ENCODE measurements around the gene KIAA2012.

Gene KIAA2012

DNA sequence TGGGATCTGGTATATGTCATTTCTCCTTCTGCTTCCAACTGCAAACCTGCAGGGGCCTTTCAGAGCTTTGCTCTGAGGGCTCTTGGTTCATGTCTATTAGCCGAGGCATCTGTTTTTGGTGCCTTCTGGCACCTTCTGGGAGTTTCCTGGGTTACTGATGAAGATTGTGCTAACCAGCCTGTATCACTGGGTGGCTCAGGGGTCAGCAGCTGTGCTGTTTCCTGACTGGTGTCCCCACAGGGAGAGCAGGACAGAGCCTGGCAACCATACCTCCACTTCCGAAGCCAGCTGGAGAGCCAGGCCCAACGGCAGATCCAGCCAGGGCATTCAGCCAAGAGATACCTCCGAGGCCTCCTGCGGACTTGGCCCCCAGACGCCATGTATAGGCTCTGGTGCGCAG lies 17.5 kb downstream of the KIAA2012 start:
- no peak for DNase-seq

DNA sequence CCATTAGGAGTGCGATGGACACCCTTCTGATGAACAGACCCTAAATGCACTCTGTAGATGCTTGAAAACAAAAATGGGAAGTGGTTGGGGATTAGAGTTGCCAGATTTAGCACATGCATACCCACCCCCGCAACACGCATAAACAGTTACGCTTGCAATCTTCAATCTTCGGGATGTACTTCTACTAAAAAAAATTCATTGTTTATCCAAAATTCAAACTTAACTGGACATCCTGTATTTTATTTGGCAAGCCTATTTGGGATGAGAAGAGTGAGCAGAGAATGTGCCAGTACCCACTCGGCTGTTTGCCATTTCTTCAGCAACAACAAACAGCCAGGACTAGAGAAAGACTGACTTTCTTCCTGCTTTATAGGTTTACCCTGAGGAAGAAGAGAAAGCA lies 18.4 kb downstream of the KIAA2012 start:
- peak; percentile 78 to 81 for DNase-seq

DNA sequence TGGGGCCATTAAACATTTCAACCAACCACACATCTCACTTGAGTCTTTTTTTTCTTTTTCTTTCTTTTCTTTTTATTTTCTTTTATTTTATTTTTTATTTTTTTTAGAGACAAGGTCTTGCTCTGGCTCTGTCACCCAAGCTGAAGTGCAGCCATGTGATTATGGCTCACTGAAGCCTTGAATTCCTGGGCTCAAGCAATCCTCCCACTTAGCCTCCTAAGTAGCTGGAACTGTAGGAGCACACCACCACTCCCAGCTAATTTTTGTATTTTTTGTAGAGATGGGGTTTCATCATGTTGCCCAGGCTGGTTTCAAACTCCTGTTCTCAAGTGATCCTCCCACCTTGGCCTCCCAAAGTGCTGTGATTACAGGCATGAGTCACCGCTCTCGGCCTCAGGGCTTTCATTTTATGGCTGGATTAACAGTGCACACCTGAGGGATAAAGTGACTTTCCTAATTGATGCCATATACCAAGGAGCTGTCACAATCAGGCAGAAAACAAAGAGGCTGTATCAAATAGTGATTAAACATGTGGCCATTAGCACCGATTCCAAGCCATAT lies 21.5 kb downstream of the KIAA2012 start:
- DNase-seq: peak in 1 of 2 donors; percentile 70

- no peak for DNase-seq
Measured at GRCh38 chr2:202095235-202095634, 22.2 kb downstream of the KIAA2012 start.

DNA sequence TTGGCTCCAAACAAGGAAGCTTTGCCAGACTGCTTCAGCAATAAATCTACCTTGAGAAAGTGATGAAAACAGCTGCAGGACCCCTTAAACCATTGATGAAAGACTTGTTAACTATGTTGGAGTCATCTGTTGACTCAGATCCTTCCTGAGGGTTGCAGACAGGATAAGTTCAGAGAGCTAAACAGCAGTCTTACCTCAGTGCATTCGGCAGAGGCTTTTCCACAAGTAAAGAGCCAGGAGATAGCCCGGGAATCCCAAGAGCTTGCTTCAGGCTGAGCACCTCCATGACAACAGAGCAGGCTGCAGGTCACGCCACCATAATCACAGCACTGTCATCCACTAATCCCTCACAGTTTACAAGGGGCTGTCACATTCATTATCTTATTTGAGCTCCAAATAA lies 23.7 kb downstream of the KIAA2012 start:
- no peak for DNase-seq

DNA sequence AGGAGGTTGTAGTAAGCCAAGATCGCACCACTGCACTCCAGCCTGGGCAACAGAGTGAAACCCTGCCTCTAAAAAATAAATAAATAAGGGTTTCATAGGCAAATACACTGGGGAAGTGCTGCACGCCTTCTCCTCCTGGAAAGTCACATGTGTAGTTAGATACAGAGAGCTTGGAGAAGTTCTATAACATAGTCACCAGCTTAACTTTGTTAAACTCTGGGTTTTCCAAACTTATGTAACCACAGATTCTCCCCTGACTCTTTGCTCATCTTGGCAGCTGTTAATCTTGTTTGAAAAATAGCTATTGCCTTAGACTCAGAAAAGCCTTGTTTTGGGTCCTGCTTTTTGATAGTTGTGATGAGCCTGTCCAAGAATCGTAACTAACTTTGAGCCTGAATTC lies 25.2 kb downstream of the KIAA2012 start:
- DNase-seq: peak; percentile 97 to 98

- no peak for DNase-seq
Measured at GRCh38 chr2:202099515-202099914, 26.5 kb downstream of the KIAA2012 start.

DNA sequence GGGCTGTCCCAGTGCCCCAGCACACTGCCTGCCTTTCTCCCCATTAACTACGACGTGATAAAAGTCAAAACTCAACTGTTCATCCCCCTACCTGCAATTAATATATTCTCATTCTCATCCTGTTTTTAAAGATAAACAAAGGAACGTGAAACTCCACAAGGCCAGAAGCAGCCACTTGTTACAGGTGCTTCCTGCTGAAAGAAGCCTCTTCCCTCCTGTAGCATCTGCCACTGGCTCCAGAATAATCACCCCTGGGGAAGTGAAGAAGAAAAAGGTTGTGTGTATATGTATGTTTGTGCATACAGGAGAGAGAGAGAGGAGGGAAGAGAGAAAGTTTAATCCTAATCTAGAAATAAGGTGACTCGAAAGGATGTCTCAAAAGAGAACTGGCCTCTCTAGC lies 27.1 kb downstream of the KIAA2012 start:
- no peak for DNase-seq

DNA sequence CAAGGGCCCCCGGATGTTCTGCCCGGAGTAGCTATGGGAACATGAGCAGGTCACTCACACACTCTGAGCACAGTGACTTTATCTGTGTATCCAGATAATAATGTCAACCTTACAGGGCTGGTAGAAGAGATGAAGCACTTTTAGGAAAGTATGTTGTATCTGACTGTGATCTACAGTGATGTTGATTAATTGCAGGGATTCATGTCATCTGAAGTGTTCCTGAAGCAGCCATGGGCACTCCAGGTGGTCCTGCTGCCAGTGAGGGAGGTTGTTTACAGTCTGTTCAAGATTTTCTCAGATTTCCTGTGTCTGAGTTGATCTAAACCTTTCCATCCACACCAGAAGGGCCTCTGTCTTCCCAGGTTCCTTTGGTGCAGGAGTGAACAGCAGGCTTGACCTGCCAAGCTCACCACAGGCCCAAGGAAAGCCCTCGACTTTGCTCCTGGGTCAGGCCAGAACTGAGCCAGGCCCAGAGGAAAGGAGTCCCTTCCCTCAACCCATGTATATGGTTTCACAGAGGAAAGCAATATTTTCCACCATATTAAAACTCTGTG lies 28.0 kb downstream of the KIAA2012 start:
- DNase-seq: no peak

DNA sequence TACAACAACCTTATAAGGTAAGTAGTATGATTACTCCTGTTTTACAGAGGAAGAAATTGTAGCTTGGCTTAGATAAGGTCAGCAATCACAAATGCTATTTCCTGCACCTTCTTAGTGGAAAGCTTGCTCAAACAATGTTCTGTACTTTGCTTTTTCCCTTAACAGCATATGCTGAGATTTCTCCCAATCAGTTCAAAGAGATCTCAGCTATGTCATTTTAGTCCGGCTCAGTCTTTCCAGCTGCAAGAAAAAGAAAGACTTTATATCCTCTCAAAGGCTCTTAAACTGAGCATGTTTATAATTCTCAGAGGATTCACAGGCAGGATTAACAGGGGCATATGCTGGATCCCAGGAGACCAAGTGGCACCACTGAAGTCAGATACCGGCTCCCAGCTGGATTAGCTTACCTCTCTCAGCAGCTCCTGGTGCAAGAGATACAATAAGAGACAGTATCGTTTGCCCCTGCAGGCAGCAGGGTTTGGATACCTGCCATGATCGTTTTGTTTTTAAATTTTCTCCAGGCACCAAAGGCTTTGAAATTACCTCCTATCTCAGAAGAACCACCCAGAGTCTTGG lies 29.5 kb downstream of the KIAA2012 start:
- DNase-seq: no peak

DNA sequence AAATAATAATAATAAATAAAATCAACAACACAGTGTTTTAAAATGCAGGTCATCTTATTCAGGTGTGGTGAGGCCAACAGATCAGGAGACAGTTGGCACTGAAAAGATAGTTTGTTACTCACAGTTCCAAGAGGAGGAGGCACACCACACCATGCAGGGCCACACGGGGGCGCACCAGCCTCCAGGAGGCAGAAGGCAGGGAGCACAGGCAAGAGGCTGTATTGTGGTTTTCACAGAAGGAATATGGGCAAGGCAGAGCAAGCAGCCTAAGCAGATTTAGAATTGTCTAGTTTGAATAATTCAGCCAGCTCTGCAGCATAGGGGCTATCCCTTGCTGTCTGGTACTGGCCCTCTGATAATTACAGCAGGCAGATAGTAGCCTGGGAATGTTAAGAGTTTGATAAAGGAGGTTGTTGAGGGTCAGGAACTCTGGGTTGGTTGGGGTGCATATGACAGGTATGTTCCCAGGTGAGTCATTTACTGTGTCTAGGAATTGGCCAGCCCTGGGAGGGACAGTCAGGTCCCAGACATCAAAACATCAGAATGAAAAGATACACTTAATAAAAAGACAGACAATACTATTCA lies 31.3 kb downstream of the KIAA2012 start:
- peak; percentile 57 to 82 for DNase-seq

- no peak for DNase-seq
Measured at GRCh38 chr2:202105025-202105424, 32.0 kb downstream of the KIAA2012 start.

DNA sequence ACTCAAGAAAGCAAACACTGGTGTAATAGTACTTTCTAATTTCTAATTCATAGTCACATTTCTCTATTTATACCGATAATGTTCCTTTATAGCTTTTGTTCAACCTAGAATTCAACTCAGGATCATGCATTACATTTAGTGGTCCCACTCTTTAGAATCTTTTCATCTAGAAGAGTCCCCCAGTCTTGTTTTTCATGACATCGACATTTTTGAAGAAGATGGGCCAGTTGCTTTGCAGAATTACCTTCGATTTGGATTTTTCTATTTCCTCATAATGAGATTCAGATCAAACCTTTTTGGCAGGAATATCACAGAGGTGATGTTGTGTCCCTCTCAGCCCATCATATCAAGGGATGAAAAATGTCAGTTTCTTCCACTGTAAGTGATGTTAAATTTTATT lies 35.3 kb downstream of the KIAA2012 start:
- DNase-seq: no peak

DNA sequence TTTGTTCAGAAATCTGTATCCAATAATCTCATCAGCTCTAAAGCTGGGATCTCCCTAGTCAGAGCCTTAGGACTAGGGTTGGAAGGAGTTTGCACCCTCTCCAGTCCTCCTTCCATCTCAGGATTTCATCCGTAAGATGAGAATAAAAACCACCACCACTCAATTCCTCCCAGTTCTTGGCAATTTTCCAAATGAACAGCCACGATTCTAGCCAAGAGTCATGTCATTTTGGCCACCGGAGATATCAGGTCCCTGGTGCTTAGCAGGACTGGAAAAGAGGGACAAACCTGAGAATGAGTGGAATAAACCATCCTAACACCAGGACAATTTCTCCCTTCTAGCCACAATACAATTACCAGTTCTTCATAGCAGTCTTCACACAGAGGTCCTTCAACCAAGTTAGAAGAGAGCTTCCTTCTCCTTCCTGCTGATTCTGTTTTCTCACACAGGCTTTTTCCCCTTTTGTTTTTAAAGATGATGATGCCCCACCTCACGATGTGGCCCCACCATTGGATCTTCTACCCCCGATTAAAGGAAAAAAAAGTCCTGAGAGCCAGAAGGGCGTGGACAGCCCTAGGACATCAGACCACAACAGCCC lies 36.2 kb downstream of the KIAA2012 start:
- DNase-seq: no peak

- DNase-seq: no peak
Measured at GRCh38 chr2:202109737-202110184, 36.7 kb downstream of the KIAA2012 start.

GRCh38 chr2:202110491-202110890 lies 37.4 kb downstream of the KIAA2012 start:
- no peak for DNase-seq

DNA sequence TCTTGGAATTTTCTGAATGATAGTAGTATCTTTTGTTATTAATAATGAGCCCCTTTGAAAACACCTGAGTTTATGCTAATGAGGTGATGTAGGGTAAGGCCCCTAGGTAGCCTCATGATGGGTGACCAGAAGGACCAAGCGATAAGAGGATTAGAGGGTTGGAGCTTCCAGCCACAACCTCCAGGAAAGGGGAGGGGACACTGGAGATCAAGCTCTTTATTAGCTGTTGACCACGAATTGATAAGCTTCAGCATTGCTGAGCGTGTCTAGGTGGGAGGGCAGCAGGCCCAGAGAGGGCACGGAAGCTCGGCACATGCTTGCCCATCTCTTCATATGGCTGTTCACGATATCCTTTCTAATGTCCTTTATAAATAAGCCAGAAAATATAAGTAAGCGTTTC lies 39.0 kb downstream of the KIAA2012 start:
- no peak for DNase-seq

GRCh38 chr2:202113571-202114142 lies 40.6 kb downstream of the KIAA2012 start:
- DNase-seq: no peak

DNA sequence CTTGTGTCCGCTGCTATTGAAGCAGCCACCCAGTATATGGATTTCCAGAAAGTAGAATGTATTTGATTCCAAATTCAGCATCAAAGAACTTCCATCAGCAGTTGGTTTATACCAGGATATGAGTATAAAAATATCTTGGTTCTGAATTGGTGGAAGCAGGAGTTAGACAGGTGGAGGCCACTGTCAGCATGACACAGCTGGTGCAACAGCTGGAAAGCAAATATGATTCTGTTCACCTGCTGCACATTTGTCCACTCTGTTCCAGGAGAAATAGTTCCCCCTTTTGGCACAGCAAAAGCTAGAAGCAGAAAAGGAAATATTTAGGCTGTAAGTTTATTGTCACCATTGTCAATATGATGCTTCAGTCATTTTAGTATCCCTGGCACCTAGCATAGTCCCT lies 41.2 kb downstream of the KIAA2012 start:
- no peak for DNase-seq

DNA sequence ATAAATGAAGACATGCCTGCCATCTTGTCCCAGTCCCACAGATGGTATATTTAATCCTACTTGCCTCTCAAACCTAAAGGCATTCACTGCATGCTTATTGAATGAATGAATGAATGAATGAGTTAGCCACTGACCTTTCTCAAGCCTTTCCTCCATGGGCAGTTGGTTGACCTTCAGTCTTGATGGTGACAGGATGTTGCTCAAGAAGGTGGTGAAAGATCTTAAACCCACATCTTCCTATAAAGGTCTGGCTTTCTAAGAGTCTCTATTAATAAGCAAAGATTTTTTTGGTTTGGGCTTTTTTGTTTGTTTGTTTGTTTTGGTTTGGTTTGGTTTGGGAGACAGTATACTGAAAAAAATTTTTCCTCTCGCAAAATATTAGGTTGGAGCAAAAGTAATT lies 41.7 kb downstream of the KIAA2012 start:
- DNase-seq: peak; percentile 70 to 77

- DNase-seq: peak; percentile 27 to 35
Measured at GRCh38 chr2:202115479-202115971, 42.5 kb downstream of the KIAA2012 start.

- DNase-seq: peak; percentile 52 to 73
Measured at GRCh38 chr2:202116691-202117090, 43.6 kb downstream of the KIAA2012 start.

GRCh38 chr2:202118168-202118567 lies 45.1 kb downstream of the KIAA2012 start:
- DNase-seq: no peak

Measured in inflammatory macrophage treated with lipopolysaccharide for 1 hour (primary cell).